Activated naive CD8-positive, alpha-beta T cell treated with anti-CD3 and anti-CD28 coated beads, Interleukin-2, amount 10 ng/mL, durations not matched to agents 7 days and 5 days (primary cell): ENCODE measurements around the gene WASF3. TPM values are rescaled to one million over a fixed set of nuclear protein-coding genes. Genes with fewer than 3 reads are reported as not detected.

Experiments
- ATAC-seq: fragments of 150-1000 bp; cut with Tn5 transposase; one replicate; pipeline ENCODE4 v1.10.0; 2021; ENCODE audit warnings: low read depth, moderate library complexity
- POLR2A ChIA-PET: fragments of 350-600 bp; sonication (Branson Sonifier 250); formaldehyde crosslinking; loops from one replicate; lab custom pipeline; 2021; ENCODE audit warnings: antibody characterized with exemption; lab: Charles Lee
- DNase-seq: peaks from one replicate; pipeline ENCODE4 v3.0.0; 2021
- H3K27ac Mint-ChIP-seq: one replicate; pipeline ENCODE4 v1.8.0; 2022; ENCODE audit warnings: mild to moderate bottlenecking, mixed read lengths
- H3K27me3 Mint-ChIP-seq: one replicate; pipeline ENCODE4 v1.8.0; 2022; ENCODE audit warnings: mild to moderate bottlenecking, moderate library complexity, mixed read lengths
- H3K36me3 Mint-ChIP-seq: one replicate; pipeline ENCODE4 v1.8.0; 2021; ENCODE audit warnings: mild to moderate bottlenecking, mixed read lengths
- H3K4me1 Mint-ChIP-seq: one replicate; pipeline ENCODE4 v1.8.0; 2021; ENCODE audit warnings: mixed read lengths
- H3K4me3 Mint-ChIP-seq: one replicate; pipeline ENCODE4 v1.8.0; 2022; ENCODE audit warnings: mild to moderate bottlenecking, moderate library complexity, mixed read lengths
- H3K9me3 Mint-ChIP-seq: one replicate; pipeline ENCODE4 v1.8.0; 2021; ENCODE audit warnings: mixed read lengths
- total RNA-seq, 2 experiments: library from RNA; stranded (reverse); gene quantifications; one replicate each; pipeline ENCODE4 v1.2.3, GENCODE V29; 2021

WASF3 gene
- total RNA-seq, 2 experiments from 2014 or later, result not detected

- peaks cover 2% of the 10 kb centered on the region for H3K4me1 Mint-ChIP-seq
- DNase-seq, result no peak
- peaks cover 46% of the 10 kb centered on the region for H3K27me3 Mint-ChIP-seq
- H3K27ac Mint-ChIP-seq, result no peak overlapping the region
- H3K36me3 Mint-ChIP-seq, result no peaks in the 10 kb centered on the region
- POLR2A ChIA-PET, result no interaction called here
- peak overlapping the region; percentile 18 for H3K4me3 Mint-ChIP-seq
- ATAC-seq, result no peak
- no peaks in the 10 kb centered on the region for H3K9me3 Mint-ChIP-seq
Observed at GRCh38 chr13:26557051-26557392, 461 bp upstream of the WASF3 start.

- ATAC-seq, result no peak
- peak; percentile 31 for DNase-seq
- Mint-ChIP-seq H3K27ac (no peak overlapping the region), H3K27me3 (peaks cover 45% of the 10 kb centered on the region), H3K36me3 (no peaks in the 10 kb centered on the region), H3K9me3 (no peaks in the 10 kb centered on the region), H3K4me3 (peak overlapping the region; percentile 47), H3K4me1 (peaks cover 2% of the 10 kb centered on the region)
- POLR2A ChIA-PET, result no interaction called here
Observed at GRCh38 chr13:26558074-26558805, 757 bp downstream of the WASF3 start.

GRCh38 chr13:26558987-26559386, 1.5 kb downstream of the WASF3 start:
- Mint-ChIP-seq H3K27me3 (peaks cover 45% of the 10 kb centered on the region), H3K4me1 (peaks cover 2% of the 10 kb centered on the region), H3K36me3 (no peaks in the 10 kb centered on the region), H3K9me3 (no peaks in the 10 kb centered on the region), H3K27ac (no peak overlapping the region), H3K4me3 (peak overlapping the region; percentile 47)
- DNase-seq (no peak), ATAC-seq (no peak)
- POLR2A ChIA-PET, result no interaction called here

GRCh38 chr13:26560456-26560855, 3.0 kb downstream of the WASF3 start:
- ATAC-seq (no peak), DNase-seq (no peak)
- Mint-ChIP-seq H3K36me3 (no peaks in the 10 kb centered on the region), H3K4me1 (peaks cover 2% of the 10 kb centered on the region), H3K4me3 (no peak overlapping the region), H3K9me3 (no peaks in the 10 kb centered on the region), H3K27me3 (peaks cover 47% of the 10 kb centered on the region), H3K27ac (no peak overlapping the region)
- POLR2A ChIA-PET, result no interaction called here

GRCh38 chr13:26561067-26561466, 3.6 kb downstream of the WASF3 start:
- Mint-ChIP-seq H3K4me3 (no peak overlapping the region), H3K27ac (no peak overlapping the region), H3K36me3 (no peaks in the 10 kb centered on the region), H3K27me3 (peaks cover 43% of the 10 kb centered on the region), H3K4me1 (peaks cover 2% of the 10 kb centered on the region), H3K9me3 (no peaks in the 10 kb centered on the region)
- POLR2A ChIA-PET, result no interaction called here
- ATAC-seq, result no peak
- DNase-seq, result no peak

- DNase-seq (no peak), ATAC-seq (no peak)
- Mint-ChIP-seq H3K27ac (no peak overlapping the region), H3K4me1 (peaks cover 2% of the 10 kb centered on the region), H3K36me3 (no peaks in the 10 kb centered on the region), H3K27me3 (peaks cover 40% of the 10 kb centered on the region), H3K9me3 (no peaks in the 10 kb centered on the region), H3K4me3 (no peak overlapping the region)
- POLR2A ChIA-PET, result no interaction called here
Observed at GRCh38 chr13:26561651-26562511, 4.4 kb downstream of the WASF3 start.

- Mint-ChIP-seq H3K9me3 (no peaks in the 10 kb centered on the region), H3K4me1 (peaks cover 2% of the 10 kb centered on the region), H3K4me3 (no peak overlapping the region), H3K27ac (no peak overlapping the region), H3K36me3 (no peaks in the 10 kb centered on the region), H3K27me3 (peaks cover 40% of the 10 kb centered on the region)
- POLR2A ChIA-PET, result no interaction called here
- DNase-seq (no peak), ATAC-seq (no peak)
Observed at GRCh38 chr13:26562512-26562890, 5.0 kb downstream of the WASF3 start.

- Mint-ChIP-seq H3K36me3 (no peaks in the 10 kb centered on the region), H3K27me3 (peaks cover 39% of the 10 kb centered on the region), H3K9me3 (no peaks in the 10 kb centered on the region), H3K4me1 (peaks cover 2% of the 10 kb centered on the region), H3K4me3 (no peak overlapping the region), H3K27ac (no peak overlapping the region)
- ATAC-seq (no peak), DNase-seq (no peak)
- POLR2A ChIA-PET, result no interaction called here
Observed at GRCh38 chr13:26563713-26564112, 6.2 kb downstream of the WASF3 start.

GRCh38 chr13:26568132-26568815, 10.8 kb downstream of the WASF3 start:
- peaks cover 40% of the 10 kb centered on the region for H3K27me3 Mint-ChIP-seq
- no peaks in the 10 kb centered on the region for H3K36me3 Mint-ChIP-seq
- H3K4me3 Mint-ChIP-seq, result no peak overlapping the region
- POLR2A ChIA-PET, result no interaction called here
- no peak overlapping the region for H3K27ac Mint-ChIP-seq
- ATAC-seq (no peak), DNase-seq (no peak)
- no peaks in the 10 kb centered on the region for H3K9me3 Mint-ChIP-seq
- H3K4me1 Mint-ChIP-seq, result no peaks in the 10 kb centered on the region

- Mint-ChIP-seq H3K4me1 (no peaks in the 10 kb centered on the region), H3K9me3 (no peaks in the 10 kb centered on the region), H3K4me3 (no peak overlapping the region), H3K27ac (no peak overlapping the region), H3K27me3 (peaks cover 33% of the 10 kb centered on the region), H3K36me3 (no peaks in the 10 kb centered on the region)
- POLR2A ChIA-PET, result no interaction called here
- DNase-seq, result no peak
- ATAC-seq, result no peak
Observed at GRCh38 chr13:26571518-26571917, 14.0 kb downstream of the WASF3 start.

GRCh38 chr13:26575244-26575643, 17.8 kb downstream of the WASF3 start:
- ATAC-seq, result no peak
- no peaks in the 10 kb centered on the region for H3K4me1 Mint-ChIP-seq
- H3K27me3 Mint-ChIP-seq, result peaks cover 22% of the 10 kb centered on the region
- H3K9me3 Mint-ChIP-seq, result peaks cover 2% of the 10 kb centered on the region
- H3K4me3 Mint-ChIP-seq, result no peak overlapping the region
- H3K27ac Mint-ChIP-seq, result no peak overlapping the region
- POLR2A ChIA-PET, result no interaction called here
- no peaks in the 10 kb centered on the region for H3K36me3 Mint-ChIP-seq
- DNase-seq, result no peak

GRCh38 chr13:26579580-26579979, 22.1 kb downstream of the WASF3 start:
- no peak for DNase-seq
- H3K4me3 Mint-ChIP-seq, result no peak overlapping the region
- peaks cover 3% of the 10 kb centered on the region for H3K9me3 Mint-ChIP-seq
- H3K27ac Mint-ChIP-seq, result no peak overlapping the region
- no peak for ATAC-seq
- H3K36me3 Mint-ChIP-seq, result no peaks in the 10 kb centered on the region
- H3K4me1 Mint-ChIP-seq, result no peaks in the 10 kb centered on the region
- POLR2A ChIA-PET, result no interaction called here
- peaks cover 9% of the 10 kb centered on the region for H3K27me3 Mint-ChIP-seq

- POLR2A ChIA-PET, result no interaction called here
- peaks cover 1% of the 10 kb centered on the region for H3K9me3 Mint-ChIP-seq
- no peak overlapping the region for H3K4me3 Mint-ChIP-seq
- peaks cover 1% of the 10 kb centered on the region for H3K4me1 Mint-ChIP-seq
- no peaks in the 10 kb centered on the region for H3K36me3 Mint-ChIP-seq
- ATAC-seq (no peak), DNase-seq (no peak)
- peaks cover 14% of the 10 kb centered on the region for H3K27me3 Mint-ChIP-seq
- no peak overlapping the region for H3K27ac Mint-ChIP-seq
Observed at GRCh38 chr13:26583662-26584061, 26.2 kb downstream of the WASF3 start.
